Activated T-cell treated with anti-CD3 and anti-CD28 coated beads, Interleukin-2, amount 50 U/mL, for 24 hours (primary cell): ENCODE data around the gene ARF5.

Experiments used
- DNase-seq: peaks from one replicate; pipeline ENCODE4 v3.0.0-alpha.2; 2020
- H3K27ac Mint-ChIP-seq: 2 replicates; pipeline ENCODE4 v1.8.0; 2020; ENCODE audit warnings: mild to moderate bottlenecking, mixed read lengths
- H3K27me3 Mint-ChIP-seq: 2 replicates; pipeline ENCODE4 v1.8.0; 2020; ENCODE audit warnings: mixed read lengths
- H3K36me3 Mint-ChIP-seq: 2 replicates; pipeline ENCODE4 v1.8.0; 2020; ENCODE audit warnings: low read depth, mixed read lengths
- H3K4me1 Mint-ChIP-seq: 2 replicates; pipeline ENCODE4 v1.8.0; 2020; ENCODE audit warnings: low read depth, mixed read lengths
- H3K4me3 Mint-ChIP-seq: 2 replicates; pipeline ENCODE4 v1.8.0; 2020; ENCODE audit warnings: mild to moderate bottlenecking, moderate library complexity, mixed read lengths
- H3K9me3 Mint-ChIP-seq: 2 replicates; pipeline ENCODE4 v1.8.0; 2020; ENCODE audit warnings: mixed read lengths

ARF5 gene

DNA sequence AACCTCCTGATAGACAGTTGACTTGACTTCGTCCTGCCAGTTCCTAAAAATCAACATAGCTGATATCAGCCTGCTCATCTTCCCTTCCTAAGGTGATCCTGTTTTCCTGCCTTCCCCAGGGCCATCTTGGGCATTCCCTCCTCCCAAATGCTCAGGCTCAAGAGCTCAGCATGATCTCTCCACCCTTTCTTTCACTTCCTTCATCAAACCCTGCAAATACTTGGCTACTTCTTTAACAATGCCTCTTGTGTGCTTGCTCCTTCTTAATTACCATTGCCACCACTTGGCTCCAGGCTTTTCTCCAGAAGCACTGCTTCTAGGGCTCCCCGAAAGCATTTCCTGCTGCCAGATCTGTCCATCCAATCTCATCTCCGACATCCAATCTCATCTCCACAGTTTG lies 12.7 kb downstream of the ARF5 start:
- no peaks in the 10 kb centered on the region for H3K9me3 Mint-ChIP-seq

GRCh38 chr7:127608446-127608845 lies 20.2 kb downstream of the ARF5 start:
- Mint-ChIP-seq H3K4me3 (no peak overlapping the region), H3K4me1 (no peaks in the 10 kb centered on the region), H3K9me3 (no peaks in the 10 kb centered on the region), H3K27ac (no peak overlapping the region), H3K27me3 (peaks cover 14% of the 10 kb centered on the region), H3K36me3 (no peaks in the 10 kb centered on the region)
- DNase-seq = no peak

More for the DNA sequence above, 12.7 kb downstream of the ARF5 start:
- Mint-ChIP-seq H3K4me3 (no peak overlapping the region), H3K4me1 (no peaks in the 10 kb centered on the region), H3K27ac (no peak overlapping the region), H3K36me3 (no peaks in the 10 kb centered on the region), H3K27me3 (no peaks in the 10 kb centered on the region)
- DNase-seq = no peak

DNA sequence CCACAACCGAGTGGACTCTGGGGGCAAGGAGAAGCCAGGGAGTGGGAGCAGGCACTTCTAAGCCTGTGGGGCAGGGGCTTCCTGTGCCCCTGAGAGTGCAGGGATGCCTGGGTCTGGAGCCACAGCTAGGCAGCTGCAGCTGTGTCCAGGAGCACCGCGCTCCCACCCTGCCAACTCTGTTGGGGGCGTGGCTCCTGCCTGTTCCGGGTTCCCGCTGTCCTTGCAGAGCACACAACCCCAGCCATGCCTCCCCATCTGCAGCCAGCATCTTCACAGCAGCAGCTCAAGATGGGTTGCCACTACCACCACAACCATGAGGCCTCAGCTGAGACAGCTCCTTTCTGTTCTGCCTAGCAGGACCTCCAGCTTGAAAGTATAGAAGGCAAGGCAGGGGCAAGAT lies 21.1 kb downstream of the ARF5 start:
- no peaks in the 10 kb centered on the region for H3K9me3 Mint-ChIP-seq
- no peak overlapping the region for H3K27ac Mint-ChIP-seq
- no peaks in the 10 kb centered on the region for H3K36me3 Mint-ChIP-seq
- DNase-seq = no peak
- H3K4me1 Mint-ChIP-seq = no peaks in the 10 kb centered on the region
- H3K4me3 Mint-ChIP-seq = no peak overlapping the region
- peaks cover 18% of the 10 kb centered on the region for H3K27me3 Mint-ChIP-seq

DNA sequence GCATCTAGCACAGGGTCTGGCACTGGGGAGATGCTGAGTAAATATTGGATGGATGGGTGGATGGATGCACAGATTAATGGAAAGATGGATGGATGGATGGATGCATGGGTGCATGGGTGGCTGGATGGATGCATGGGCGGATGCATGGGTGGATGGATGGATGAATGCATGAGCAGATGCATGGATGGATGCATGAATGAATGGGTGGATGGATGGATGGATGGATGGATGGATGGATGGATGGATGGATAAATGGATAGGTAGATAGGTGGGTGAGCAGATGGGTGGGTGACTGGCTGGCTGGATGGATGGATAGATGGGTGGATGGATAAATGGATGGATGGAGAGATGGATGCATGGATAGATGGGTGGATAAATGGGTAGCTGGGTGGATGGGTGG lies 24.1 kb downstream of the ARF5 start:
- H3K27me3 Mint-ChIP-seq = peaks cover 36% of the 10 kb centered on the region
- no peaks in the 10 kb centered on the region for H3K9me3 Mint-ChIP-seq
- H3K27ac Mint-ChIP-seq = no peak overlapping the region
- no peaks in the 10 kb centered on the region for H3K4me1 Mint-ChIP-seq
- no peaks in the 10 kb centered on the region for H3K36me3 Mint-ChIP-seq
- no peak overlapping the region for H3K4me3 Mint-ChIP-seq
- DNase-seq = no peak

- H3K36me3 Mint-ChIP-seq = no peaks in the 10 kb centered on the region
Measured at GRCh38 chr7:127616724-127617123, 28.5 kb downstream of the ARF5 start.

DNA sequence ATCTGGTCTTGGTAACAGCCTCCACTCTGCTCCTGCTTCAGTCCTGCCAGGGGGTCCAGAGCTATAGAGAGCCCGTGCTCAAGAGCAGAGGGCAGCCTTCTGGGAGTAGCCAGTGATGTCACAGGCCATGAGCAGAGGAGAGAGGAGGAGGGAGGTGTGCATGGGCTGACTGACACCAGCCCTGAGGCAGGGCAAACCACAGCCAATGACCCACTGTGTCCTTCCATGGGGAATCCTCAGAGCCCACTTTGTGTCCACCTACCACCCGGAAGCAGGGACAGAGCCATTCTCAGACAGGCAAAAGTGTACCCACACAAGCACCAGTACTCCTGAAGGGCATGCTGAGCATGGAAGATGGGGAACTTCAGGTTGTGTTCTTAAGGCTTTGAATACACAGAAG lies 29.8 kb downstream of the ARF5 start, which contains the start of gene PAX4:
TSS of gene PAX4 (minus strand) at position 101 of the 400 bp plus-strand sequence. CDS start 2,214 bp downstream, outside the sequence.
- Mint-ChIP-seq H3K4me3 (no peak within 1 kb of the TSS), H3K36me3 (no peaks in the 10 kb centered on the region)

More at GRCh38 chr7:127616724-127617123, 28.5 kb downstream of the ARF5 start:
- Mint-ChIP-seq H3K9me3 (no peaks in the 10 kb centered on the region), H3K27me3 (peaks cover 76% of the 10 kb centered on the region), H3K4me3 (no peak overlapping the region), H3K27ac (no peak overlapping the region), H3K4me1 (peaks cover 8% of the 10 kb centered on the region)
- DNase-seq = no peak

DNA sequence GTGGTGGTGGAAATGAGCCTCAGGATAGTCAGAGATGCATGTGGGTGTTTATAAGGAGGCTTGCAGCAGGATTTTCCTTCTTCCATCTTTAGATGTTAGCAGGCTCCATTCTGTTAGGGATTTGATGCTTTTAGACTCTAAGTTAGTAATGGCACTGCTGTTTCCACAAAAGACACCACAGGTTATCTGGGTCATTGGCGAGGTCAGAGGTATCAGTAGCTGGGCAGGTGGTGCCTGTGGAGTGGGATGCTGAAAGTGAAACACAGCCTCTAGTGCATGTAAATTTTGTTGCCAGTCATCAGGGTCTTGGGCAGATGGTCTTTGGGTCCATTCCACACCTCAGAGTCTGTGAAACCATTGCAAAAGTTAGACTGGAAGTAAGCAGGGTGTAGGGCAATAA lies 30.6 kb downstream of the ARF5 start:
- Mint-ChIP-seq H3K9me3 (no peaks in the 10 kb centered on the region), H3K27me3 (peaks cover 71% of the 10 kb centered on the region), H3K4me3 (no peak overlapping the region), H3K4me1 (peaks cover 8% of the 10 kb centered on the region), H3K36me3 (no peaks in the 10 kb centered on the region), H3K27ac (no peak overlapping the region)
- DNase-seq = no peak

More for the DNA sequence above, 29.8 kb downstream of the ARF5 start, which contains the start of gene PAX4:
- Mint-ChIP-seq H3K27ac (no peak within 1 kb of the TSS), H3K27me3 (peaks cover 75% of the 10 kb centered on the region), H3K9me3 (no peaks in the 10 kb centered on the region), H3K4me1 (peaks cover 8% of the 10 kb centered on the region)
- no peak for DNase-seq

DNA sequence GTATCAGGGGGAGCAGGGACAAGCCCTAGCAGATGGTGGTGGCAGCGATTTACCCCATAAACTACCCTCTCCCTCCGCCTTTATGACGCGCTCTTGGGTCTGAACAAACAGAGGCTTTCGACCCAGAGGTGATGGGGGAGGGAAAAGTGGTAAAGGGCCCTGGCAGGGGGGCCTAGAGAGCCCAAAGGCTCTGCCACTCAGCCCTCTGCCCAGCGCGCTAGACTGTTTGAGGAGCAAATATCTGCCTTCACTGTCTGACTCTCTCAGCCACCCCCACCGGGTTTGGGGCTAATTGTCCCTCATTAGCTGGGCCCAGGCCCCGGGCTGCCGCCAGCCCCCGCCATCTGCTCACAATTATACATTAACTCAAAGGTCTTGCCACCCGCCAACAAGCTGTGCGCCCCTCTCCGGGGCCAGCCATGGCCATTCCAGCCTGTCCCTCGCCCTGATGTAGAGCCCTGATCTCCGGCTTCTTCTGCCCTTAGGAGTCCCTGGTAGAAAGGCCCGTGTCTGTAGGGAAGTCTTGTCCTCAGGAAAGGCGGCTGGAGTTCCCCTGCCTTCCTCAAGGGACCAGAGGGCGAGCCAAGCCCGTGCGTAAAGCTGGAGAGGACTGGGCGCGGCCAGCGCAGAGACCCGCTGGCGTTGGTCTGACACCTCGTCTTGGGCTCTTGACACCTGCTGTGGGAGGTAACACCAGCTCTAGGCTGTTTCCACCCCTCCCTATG lies 31.6 kb downstream of the ARF5 start:
- no peak for DNase-seq
- H3K4me3 Mint-ChIP-seq = no peak overlapping the region
- no peaks in the 10 kb centered on the region for H3K9me3 Mint-ChIP-seq
- H3K27me3 Mint-ChIP-seq = peaks cover 77% of the 10 kb centered on the region
- no peak overlapping the region for H3K27ac Mint-ChIP-seq
- peaks cover 8% of the 10 kb centered on the region for H3K4me1 Mint-ChIP-seq
- no peaks in the 10 kb centered on the region for H3K36me3 Mint-ChIP-seq

DNA sequence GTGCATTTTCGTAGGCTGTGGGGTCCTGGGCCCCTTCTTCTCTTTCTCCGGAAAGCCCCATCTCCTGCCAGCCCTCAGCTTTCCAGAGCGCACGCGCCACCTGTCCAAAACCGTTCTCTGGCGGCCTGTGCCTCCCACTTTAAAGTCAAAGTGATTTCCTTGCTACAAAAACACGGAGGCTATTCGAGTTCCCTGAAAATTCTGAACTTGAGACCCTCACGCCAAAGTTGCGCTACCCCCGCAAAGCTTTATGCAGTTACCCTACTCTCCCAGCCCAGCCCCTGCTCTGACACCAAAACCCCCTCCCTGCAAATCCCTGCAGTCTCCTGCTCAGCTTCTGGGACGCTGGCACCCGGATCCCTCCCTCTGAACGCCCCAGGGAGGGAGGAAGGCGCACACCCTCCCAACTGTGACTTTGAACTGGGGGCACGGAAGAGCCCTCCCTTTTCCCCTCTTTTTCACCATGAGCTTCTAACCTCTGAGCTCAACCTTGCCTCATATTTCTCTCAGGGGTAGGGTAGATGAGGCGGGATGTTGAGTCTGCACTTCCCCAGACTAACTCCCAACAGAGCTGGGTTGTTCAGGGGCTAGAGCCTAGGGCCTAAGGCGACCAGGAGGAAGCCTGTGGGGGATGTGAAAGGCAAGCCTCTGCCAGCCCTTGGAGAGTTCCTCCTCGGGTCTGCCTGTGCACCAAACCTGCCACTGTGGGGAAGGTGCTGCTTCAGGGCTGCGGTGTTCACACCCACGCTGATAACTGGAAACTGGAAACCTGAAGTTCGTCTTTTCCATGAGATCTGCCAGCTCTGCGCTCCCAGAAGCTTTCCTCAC lies 32.4 kb downstream of the ARF5 start:
- Mint-ChIP-seq H3K27ac (no peak overlapping the region), H3K9me3 (no peaks in the 10 kb centered on the region), H3K4me1 (peaks cover 8% of the 10 kb centered on the region), H3K4me3 (no peak overlapping the region), H3K27me3 (peaks cover 74% of the 10 kb centered on the region), H3K36me3 (no peaks in the 10 kb centered on the region)
- no peak for DNase-seq

DNA sequence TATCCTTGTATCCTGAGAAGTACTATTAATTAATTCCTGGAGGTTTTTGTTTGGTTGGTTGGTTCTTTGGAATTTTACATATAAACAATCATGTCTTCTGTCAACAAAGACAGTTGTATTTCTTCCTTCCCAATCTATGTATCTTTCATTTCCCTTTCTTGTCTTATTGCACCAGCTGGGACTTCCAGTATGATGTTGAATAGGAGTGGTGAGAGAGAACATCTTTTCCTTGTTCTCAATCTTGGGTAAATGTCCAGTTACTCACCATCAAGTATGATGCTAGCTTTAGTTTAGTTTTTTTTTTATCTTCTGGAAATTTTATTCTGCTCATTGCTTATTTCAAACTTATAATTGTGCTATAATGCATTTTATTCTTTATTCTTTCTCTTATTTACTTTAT lies 37.1 kb downstream of the ARF5 start:
- Mint-ChIP-seq H3K4me3 (no peak overlapping the region), H3K4me1 (peaks cover 6% of the 10 kb centered on the region), H3K9me3 (no peaks in the 10 kb centered on the region), H3K27me3 (peaks cover 35% of the 10 kb centered on the region), H3K36me3 (no peaks in the 10 kb centered on the region), H3K27ac (no peak overlapping the region)
- no peak for DNase-seq

GRCh38 chr7:127628445-127628844 lies 40.2 kb downstream of the ARF5 start:
- H3K9me3 Mint-ChIP-seq = no peaks in the 10 kb centered on the region
- DNase-seq = no peak
- H3K4me1 Mint-ChIP-seq = no peaks in the 10 kb centered on the region
- H3K27ac Mint-ChIP-seq = no peak overlapping the region
- no peaks in the 10 kb centered on the region for H3K36me3 Mint-ChIP-seq
- H3K4me3 Mint-ChIP-seq = no peak overlapping the region
- peaks cover 27% of the 10 kb centered on the region for H3K27me3 Mint-ChIP-seq

DNA sequence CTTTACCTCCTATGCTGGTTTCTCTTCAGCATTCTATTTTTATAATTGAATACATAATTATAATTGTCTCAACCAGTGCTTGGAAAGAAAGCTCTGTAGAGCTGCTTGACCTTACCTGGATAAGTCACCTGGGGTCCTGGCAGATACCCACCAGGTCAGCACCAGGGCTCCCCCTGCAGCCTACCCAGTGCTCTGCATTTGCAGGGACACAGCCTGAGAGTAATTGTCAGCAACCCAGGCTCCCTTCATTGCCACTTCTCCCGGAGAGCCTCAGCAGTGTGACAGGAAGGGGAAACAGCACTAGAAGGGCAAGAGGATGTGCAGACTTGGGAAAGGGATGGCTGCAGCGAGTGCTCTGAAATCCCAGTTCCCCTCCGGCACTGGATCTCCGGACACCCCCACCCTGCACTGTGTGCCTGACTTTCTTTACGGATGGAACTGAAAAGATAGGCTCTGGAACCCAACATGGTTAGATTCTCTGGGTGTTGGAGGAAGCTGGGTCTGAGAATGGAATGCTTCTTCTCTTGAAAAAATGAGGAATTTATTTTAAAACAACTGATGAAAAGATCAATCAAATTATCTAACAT lies 41.1 kb downstream of the ARF5 start:
- DNase-seq = peak; percentile 46
- no peak overlapping the region for H3K27ac Mint-ChIP-seq
- H3K36me3 Mint-ChIP-seq = no peaks in the 10 kb centered on the region
- H3K4me3 Mint-ChIP-seq = no peak overlapping the region
- peaks cover 28% of the 10 kb centered on the region for H3K27me3 Mint-ChIP-seq
- H3K9me3 Mint-ChIP-seq = no peaks in the 10 kb centered on the region
- no peaks in the 10 kb centered on the region for H3K4me1 Mint-ChIP-seq

- Mint-ChIP-seq H3K27ac (no peak overlapping the region), H3K4me3 (no peak overlapping the region), H3K9me3 (no peaks in the 10 kb centered on the region), H3K36me3 (no peaks in the 10 kb centered on the region), H3K27me3 (peaks cover 35% of the 10 kb centered on the region), H3K4me1 (peaks cover 6% of the 10 kb centered on the region)
- no peak for DNase-seq
Measured at GRCh38 chr7:127632276-127632910, 44.2 kb downstream of the ARF5 start.

GRCh38 chr7:127635659-127636285 lies 47.6 kb downstream of the ARF5 start:
- peaks cover 6% of the 10 kb centered on the region for H3K4me1 Mint-ChIP-seq
- peaks cover 48% of the 10 kb centered on the region for H3K27me3 Mint-ChIP-seq
- no peaks in the 10 kb centered on the region for H3K36me3 Mint-ChIP-seq
- no peaks in the 10 kb centered on the region for H3K9me3 Mint-ChIP-seq
- DNase-seq = no peak
- no peak overlapping the region for H3K4me3 Mint-ChIP-seq
- H3K27ac Mint-ChIP-seq = no peak overlapping the region
